H1 (cell line): Measurements from ENCODE around the gene GREB1L.

Experiments
- ATF3 ChIP-seq: IDR thresholded peaks from 2 replicates; pipeline ENCODE4 v1.6.1; 2011; ENCODE audit warnings: low read depth, mild to moderate bottlenecking, low read length; ENCODE audit not compliant: insufficient read depth
- CEBPB ChIP-seq: IDR thresholded peaks from 2 replicates; pipeline ENCODE4 v1.6.1; 2012; ENCODE audit warnings: low read depth, low read length
- CTCF ChIP-seq, 3 experiments: IDR thresholded peaks; 1 replicate in 2 of 3; 2 replicates in 1 of 3; pipeline versions ENCODE4 v1.5.1 to v1.6.1; 2011; ENCODE audit warnings: low read length in 3 of 3, mild to moderate bottlenecking in 3 of 3, inconsistent platforms in 2 of 3, low read depth in 1 of 3, moderate library complexity in 1 of 3; ENCODE audit not compliant: insufficient read depth in 1 of 3; ENCODE audit errors: control extremely low read depth in 1 of 3
- EP300 ChIP-seq, 2 experiments: IDR thresholded peaks; 1 replicate in 1 of 2; 2 replicates in 1 of 2; pipeline ENCODE4 v1.6.1; 2011 to 2012; ENCODE audit warnings: low read depth in 2 of 2, low read length in 2 of 2, mild to moderate bottlenecking in 2 of 2, borderline replicate concordance in 1 of 2, inconsistent platforms in 1 of 2, moderate library complexity in 1 of 2
- JUN ChIP-seq: IDR thresholded peaks from 2 replicates; pipeline ENCODE4 v1.6.1; 2011; ENCODE audit warnings: low read depth, mild to moderate bottlenecking, improper control_type of control experiment, low read length
- POLR2AphosphoS5 ChIP-seq: IDR thresholded peaks from 2 replicates; pipeline ENCODE4 v1.6.1; 2011; ENCODE audit warnings: low read depth, low read length
- SIRT6 ChIP-seq: IDR thresholded peaks from one replicate; pipeline ENCODE4 v1.7.1; 2012; ENCODE audit warnings: low read length, inconsistent platforms
- TBP ChIP-seq: IDR thresholded peaks from 2 replicates; pipeline ENCODE4 v1.6.1; 2011; ENCODE audit warnings: low read depth, low read length, improper control_type of control experiment

GRCh38 chr18:21366896-21367295 lies 124.9 kb downstream of the GREB1L start:
- no peak for TF ChIP-seq CTCF (IDR thresholded peaks at IDR 0.05; ENCODE audit: control extremely low read depth in 1 of 3, insufficient read depth in 1 of 3, low read depth in 1 of 3, low read length in 3 of 3)
- TF ChIP-seq TBP, result no peak
- TF ChIP-seq POLR2AphosphoS5, result no peak
- no peak for TF ChIP-seq EP300 (IDR thresholded peaks at IDR 0.05; ENCODE audit: borderline replicate concordance in 1 of 2, low read depth in 2 of 2, low read length in 2 of 2)
- no peak for TF ChIP-seq JUN
- TF ChIP-seq SIRT6, result no peak
- no peak for TF ChIP-seq ATF3
- TF ChIP-seq CEBPB, result no peak
